Prostate gland (tissue), 2 donors: Measurements from ENCODE around the gene BIRC7. TPM values are rescaled to one million over a fixed set of nuclear protein-coding genes. Genes with fewer than 3 reads are reported as not detected.

Experiments used
- DNase-seq: peaks from one replicate; pipeline ENCODE4 v3.0.0-alpha.2; 2019; ENCODE audit warnings: low spot score
- H3K27ac ChIP-seq, 2 donors: fragments of 200-600 bp; sonication (generic); 2 replicates each; pipeline ENCODE4 v1.5.1; 2017 to 2019
- H3K27me3 ChIP-seq: fragments of 200-600 bp; sonication (generic); replicated peaks from 2 replicates; pipeline ENCODE4 v1.5.1; 2019; ENCODE audit not compliant: insufficient read depth
- H3K36me3 ChIP-seq, 2 donors: fragments of 200-600 bp; sonication (generic); 1 replicate in 1 of 2; 2 replicates in 1 of 2; pipeline versions ENCODE4 v1.5.1 to v1.8.1; 2017 to 2019
- H3K4me1 ChIP-seq: fragments of 200-600 bp; sonication (generic); replicated peaks from 2 replicates; pipeline ENCODE4 v1.5.1; 2019
- H3K4me3 ChIP-seq, 2 donors: fragments of 200-600 bp; sonication (generic); 2 replicates each; pipeline ENCODE4 v1.5.1; 2017 to 2019
- H3K9me3 ChIP-seq: fragments of 200-600 bp; sonication (generic); 2 replicates; pipeline ENCODE4 v1.5.1; 2017
- CTCF ChIP-seq, 4 experiments: fragments of 200-600 bp in 2 of 4; fragments of 450-650 bp in 2 of 4; sonication (generic) in 2 of 4; IDR thresholded peaks; 1 replicate in 3 of 4; 2 replicates in 1 of 4; pipeline ENCODE4 v1.5.1; 2016 to 2019; ENCODE audit warnings: antibody characterized with exemption in 4 of 4, mild to moderate bottlenecking in 2 of 4, moderate library complexity in 2 of 4
- POLR2A ChIP-seq: fragments of 450-650 bp; IDR thresholded peaks from one replicate; pipeline ENCODE4 v1.6.1; 2016; ENCODE audit warnings: antibody characterized with exemption, mild to moderate bottlenecking
- POLR2AphosphoS5 ChIP-seq: sonication (generic); formaldehyde crosslinking; IDR thresholded peaks from one replicate; pipeline ENCODE4 v1.6.1; 2017; ENCODE audit warnings: antibody characterized with exemption
- WGBS: methylation state at CpG from one replicate; pipeline ENCODE4 v1.1.5; 2018; 5-methylcytosine and 5-hydroxymethylcytosine counted together
- intact Hi-C: fragments of 100-400 bp; cut with DNase I; formaldehyde crosslinking; loops from one replicate; pipeline ENCODE4 v1.14.2; 2022
- total RNA-seq, 2 donors: library from RNA; depleted of rRNA; stranded (reverse); fragments of >200 nt; gene quantifications; one replicate each; pipeline ENCODE4 v1.1.0, GENCODE V29; 2016

BIRC7 gene
- total RNA-seq, 2 donors from 2014 or later = not detected

DNA sequence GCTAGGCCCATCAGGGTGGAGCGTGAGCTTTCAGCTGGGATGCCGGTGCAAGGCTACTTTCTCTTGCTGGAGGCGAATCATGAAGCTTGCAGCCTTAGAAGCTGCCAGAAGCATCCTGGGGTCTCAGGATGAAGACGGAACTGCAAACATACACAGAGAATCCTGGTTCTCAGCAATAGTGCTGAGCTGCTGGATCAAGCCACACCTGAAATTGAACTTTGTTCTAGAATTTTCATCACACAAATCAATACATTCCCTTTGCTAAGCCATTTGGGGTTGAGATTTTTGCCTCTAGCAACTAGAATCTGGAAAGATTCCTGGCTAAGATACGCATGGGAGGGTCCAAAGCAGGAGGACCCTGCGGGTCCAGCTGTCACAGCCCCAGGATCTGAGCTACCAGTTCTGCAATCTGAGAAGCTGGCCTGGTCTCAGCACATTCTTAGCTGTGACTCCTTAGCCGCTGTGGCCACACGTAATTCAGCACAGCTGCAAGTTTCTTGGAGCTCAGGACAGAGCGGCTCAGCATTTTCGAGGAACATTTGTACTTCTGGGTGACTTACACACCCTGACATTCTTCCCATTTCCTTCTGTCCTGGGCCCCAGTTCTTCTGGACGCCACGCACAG, 30.3 kb downstream of the BIRC7 start:
- H3K27ac ChIP-seq = no peak overlapping the region
- no peak for TF ChIP-seq POLR2AphosphoS5
- no peak for TF ChIP-seq CTCF (IDR thresholded peaks at IDR 0.05)
- no peak for TF ChIP-seq POLR2A
- no peak for DNase-seq
- WGBS = 58% methylated on average over 12 of the region's 12 CpGs
- H3K4me1 ChIP-seq = no peaks in the 10 kb centered on the region
- no peak overlapping the region for H3K4me3 ChIP-seq
- no peaks in the 10 kb centered on the region for H3K9me3 ChIP-seq
- H3K27me3 ChIP-seq = peaks cover 5% of the 10 kb centered on the region
- no peaks in the 10 kb centered on the region for H3K36me3 ChIP-seq
- intact Hi-C loops = no loop called here

DNA sequence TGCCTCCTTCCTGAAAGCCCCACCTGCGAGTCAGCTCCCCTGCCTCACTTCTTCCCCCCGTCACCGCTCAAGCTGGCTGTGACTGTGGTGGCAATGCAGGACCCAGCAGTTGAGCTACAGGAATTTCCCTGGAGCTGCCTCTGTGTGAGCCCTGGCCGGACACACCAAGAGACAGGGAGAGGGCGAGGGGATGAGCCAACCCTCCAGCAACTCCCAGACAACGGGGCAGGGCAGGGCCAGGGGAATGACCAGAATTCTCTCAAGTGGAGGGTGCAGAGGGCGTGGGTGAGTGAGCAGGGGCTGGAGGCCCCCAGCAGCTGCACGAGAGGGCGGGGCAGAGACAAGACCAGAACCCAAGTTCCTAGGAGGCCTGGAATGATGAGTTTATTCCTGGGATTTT, 32.0 kb downstream of the BIRC7 start:
- intact Hi-C loops = no loop called here
- H3K9me3 ChIP-seq = no peaks in the 10 kb centered on the region

DNA sequence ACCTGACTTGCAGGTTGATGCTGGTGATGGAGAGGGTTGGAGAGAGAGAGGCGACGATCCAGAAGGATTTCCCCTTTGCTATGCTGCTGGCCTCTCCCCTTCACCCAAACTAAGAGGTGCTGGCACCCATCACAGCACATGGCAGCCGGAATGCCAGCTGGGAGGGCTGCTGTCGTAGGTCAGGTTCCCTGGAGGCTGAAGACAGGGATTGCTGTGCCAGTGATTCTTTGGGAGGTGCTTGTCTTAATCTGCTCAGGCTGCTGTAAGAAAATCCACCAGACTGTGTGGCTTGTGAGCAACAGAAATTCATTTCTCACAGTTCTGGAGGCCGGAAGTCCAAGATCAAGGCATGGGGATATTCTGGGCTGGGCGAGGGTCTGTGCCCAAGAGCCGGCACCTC, 32.6 kb downstream of the BIRC7 start:
- TF ChIP-seq CTCF (IDR thresholded peaks at IDR 0.05) (no peak), POLR2A (no peak), POLR2AphosphoS5 (no peak)
- intact Hi-C loops = no loop called here

More for the DNA sequence above, 32.0 kb downstream of the BIRC7 start:
- H3K27me3 ChIP-seq = peaks cover 4% of the 10 kb centered on the region
- WGBS = 73% methylated on average over 9 of the region's 9 CpGs
- no peak overlapping the region for H3K4me3 ChIP-seq
- H3K27ac ChIP-seq = no peak overlapping the region
- H3K4me1 ChIP-seq = no peaks in the 10 kb centered on the region
- H3K36me3 ChIP-seq = no peaks in the 10 kb centered on the region
- TF ChIP-seq CTCF (IDR thresholded peaks at IDR 0.05) = no peak
- no peak for TF ChIP-seq POLR2AphosphoS5
- TF ChIP-seq POLR2A = no peak
- no peak for DNase-seq

DNA sequence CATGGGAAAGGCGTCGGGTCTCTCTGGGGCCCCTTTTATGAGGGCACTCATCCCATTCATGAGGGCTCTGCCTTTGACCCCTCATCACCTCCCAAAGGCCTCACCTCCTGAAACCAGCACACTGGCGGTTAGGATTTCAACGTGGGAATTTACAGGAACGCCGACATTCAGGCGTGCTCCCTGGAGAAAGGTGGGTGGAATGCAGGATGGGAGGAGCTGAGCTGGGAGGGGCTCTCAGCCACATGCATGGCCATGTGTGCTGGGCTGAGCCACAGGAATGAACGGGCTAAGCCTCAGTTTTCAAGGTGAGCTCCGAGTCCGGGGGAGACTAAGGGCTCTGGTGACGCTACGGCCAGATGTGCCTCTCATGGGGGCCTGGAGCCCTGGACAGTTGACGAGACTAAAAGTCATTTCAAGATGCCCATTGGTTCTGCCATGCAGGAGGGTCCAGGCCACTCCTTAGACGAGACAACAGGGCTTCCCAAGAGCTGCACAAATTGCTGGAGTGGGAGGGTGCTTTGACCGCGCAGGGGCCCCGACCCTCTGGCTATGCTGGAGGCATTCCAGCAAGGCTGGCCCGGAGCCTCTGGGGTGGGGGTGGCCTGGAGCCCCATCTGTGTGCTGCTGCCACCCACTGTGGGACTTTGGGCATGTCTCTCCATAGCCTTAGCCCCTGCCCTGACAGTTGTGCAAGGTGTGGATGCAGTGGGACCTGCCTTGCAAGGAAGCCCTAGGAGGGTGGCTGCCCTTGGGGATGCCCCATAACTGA, 33.1 kb downstream of the BIRC7 start:
- H3K27me3 ChIP-seq = peaks cover 2% of the 10 kb centered on the region
- no peaks in the 10 kb centered on the region for H3K9me3 ChIP-seq
- intact Hi-C loops = no loop called here
- H3K27ac ChIP-seq = no peak overlapping the region
- H3K36me3 ChIP-seq = no peaks in the 10 kb centered on the region
- WGBS = 17% methylated on average over 18 of the region's 18 CpGs
- no peak for DNase-seq
- TF ChIP-seq POLR2A (no peak), POLR2AphosphoS5 (no peak), CTCF (IDR thresholded peaks at IDR 0.05) (no peak)
- no peak overlapping the region for H3K4me3 ChIP-seq
- no peaks in the 10 kb centered on the region for H3K4me1 ChIP-seq

More for the DNA sequence above, 32.6 kb downstream of the BIRC7 start:
- Histone ChIP-seq H3K27me3 (peaks cover 2% of the 10 kb centered on the region), H3K9me3 (no peaks in the 10 kb centered on the region), H3K4me1 (no peaks in the 10 kb centered on the region), H3K4me3 (no peak overlapping the region), H3K27ac (no peak overlapping the region), H3K36me3 (no peaks in the 10 kb centered on the region)
- 57% methylated on average over 7 of the region's 7 CpGs for WGBS
- no peak for DNase-seq

DNA sequence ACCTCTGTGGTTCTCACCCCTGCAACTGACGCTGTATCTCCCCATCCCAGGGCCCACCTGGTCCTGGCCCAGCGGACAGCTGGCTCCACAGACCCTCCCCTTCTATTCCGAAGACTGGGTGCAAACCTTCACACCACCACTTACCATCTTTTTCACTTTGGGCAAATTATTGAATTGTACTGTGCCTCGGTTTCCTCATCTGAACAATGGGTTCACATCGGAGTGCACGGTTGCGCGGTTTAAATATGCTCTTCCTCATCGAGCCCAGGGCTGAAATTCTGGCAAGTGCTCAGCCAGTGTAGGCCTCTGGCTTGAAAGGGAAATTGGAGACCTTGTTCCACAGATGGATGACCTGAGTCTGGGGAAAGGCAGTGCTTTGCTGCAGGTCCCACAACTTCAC, 34.0 kb downstream of the BIRC7 start:
- intact Hi-C loops = no loop called here
- 95% methylated on average over 9 of the region's 9 CpGs for WGBS
- no peak overlapping the region for H3K4me3 ChIP-seq
- no peak overlapping the region for H3K27ac ChIP-seq
- no peaks in the 10 kb centered on the region for H3K36me3 ChIP-seq
- no peaks in the 10 kb centered on the region for H3K4me1 ChIP-seq
- peaks cover 2% of the 10 kb centered on the region for H3K27me3 ChIP-seq
- DNase-seq = no peak
- H3K9me3 ChIP-seq = no peaks in the 10 kb centered on the region
- TF ChIP-seq CTCF (IDR thresholded peaks at IDR 0.05) (no peak), POLR2AphosphoS5 (no peak), POLR2A (no peak)
